DOHH2 (cell line): Measurements from ENCODE around the gene DUSP18.

Experiments used
- H3F3A ChIP-seq: fragments of 200-600 bp; sonication (generic), shearing (Covaris generic); 2 replicates; pipeline ENCODE4 v1.6.0; 2016; ENCODE audit warnings: antibody characterized with exemption, mild to moderate bottlenecking; ENCODE audit not compliant: control insufficient read depth, insufficient read depth
- H3K27ac ChIP-seq: fragments of 200-600 bp; sonication (generic); 2 replicates; pipeline ENCODE4 v1.5.1; 2014; ENCODE audit warnings: low read depth, mild to moderate bottlenecking, low read length, moderate library complexity
- H3K27me3 ChIP-seq: fragments of 200-600 bp; sonication (generic); 2 replicates; pipeline ENCODE4 v1.6.1; 2014; ENCODE audit warnings: mild to moderate bottlenecking, low read length, mixed read lengths; ENCODE audit not compliant: control insufficient read depth
- H3K36me3 ChIP-seq: fragments of 200-600 bp; sonication (generic); 2 replicates; pipeline ENCODE4 v1.6.1; 2014; ENCODE audit warnings: mild to moderate bottlenecking, low read length, moderate library complexity, mixed read lengths; ENCODE audit not compliant: control insufficient read depth
- H3K4me1 ChIP-seq: fragments of 200-600 bp; sonication (generic); 2 replicates; pipeline ENCODE4 v1.6.1; 2014; ENCODE audit warnings: mild to moderate bottlenecking, low read length, mixed read lengths; ENCODE audit not compliant: control insufficient read depth
- H3K4me2 ChIP-seq: fragments of 200-600 bp; sonication (generic); 2 replicates; pipeline ENCODE4 v1.6.0; 2014; ENCODE audit warnings: mild to moderate bottlenecking, low read length, moderate library complexity
- H3K4me3 ChIP-seq: fragments of 200-600 bp; sonication (generic); 2 replicates; pipeline ENCODE4 v1.5.1; 2014; ENCODE audit warnings: mild to moderate bottlenecking, low read length, mixed read lengths
- H3K79me2 ChIP-seq: fragments of 200-600 bp; sonication (generic); 2 replicates; pipeline ENCODE4 v1.6.1; 2014; ENCODE audit warnings: mild to moderate bottlenecking, low read length, mixed read lengths; ENCODE audit not compliant: control insufficient read depth
- H3K9me2 ChIP-seq: fragments of 200-600 bp; sonication (generic); replicated peaks from 2 replicates; pipeline ENCODE4 v1.6.1; 2014; ENCODE audit warnings: mild to moderate bottlenecking, low read length, mixed read lengths; ENCODE audit not compliant: control insufficient read depth
- H3K9me3 ChIP-seq: fragments of 200-600 bp; sonication (generic); 2 replicates; pipeline ENCODE4 v1.6.1; 2014; ENCODE audit warnings: antibody characterized with exemption, low read length, mixed read lengths; ENCODE audit not compliant: control insufficient read depth, insufficient read depth
- H4K20me1 ChIP-seq: fragments of 200-600 bp; sonication (generic); 2 replicates; pipeline ENCODE4 v1.6.0; 2014; ENCODE audit warnings: low read depth, mild to moderate bottlenecking, antibody characterized with exemption, low read length, moderate library complexity; ENCODE audit not compliant: control insufficient read depth, insufficient read depth
- CTCF ChIP-seq: fragments of 200-600 bp; sonication (generic); IDR thresholded peaks from one replicate; pipeline ENCODE4 v1.5.1; 2014; ENCODE audit warnings: antibody characterized with exemption, mild to moderate bottlenecking, low read depth, low read length; ENCODE audit not compliant: poor library complexity, severe bottlenecking
- EZH2phosphoT487 ChIP-seq: fragments of 200-600 bp; sonication (generic); IDR thresholded peaks from 2 replicates; pipeline ENCODE4 v1.6.1; 2017; ENCODE audit warnings: borderline replicate concordance, mild to moderate bottlenecking, antibody characterized with exemption, low read length, moderate library complexity, mixed read lengths

The DUSP18 gene

GRCh38 chr22:30612789-30613188 lies 54.9 kb downstream of the DUSP18 start:
- no peak overlapping the region for H3K27ac ChIP-seq
- H3K4me3 ChIP-seq = no peak overlapping the region
- no peaks in the 10 kb centered on the region for H3K9me2 ChIP-seq
- no peaks in the 10 kb centered on the region for H4K20me1 ChIP-seq
- no peaks in the 10 kb centered on the region; the same call in 1 of the 2 replicates for H3F3A ChIP-seq
- no peak for TF ChIP-seq EZH2phosphoT487
- no peak for TF ChIP-seq CTCF
- no peaks in the 10 kb centered on the region for H3K27me3 ChIP-seq
- no peaks in the 10 kb centered on the region for H3K9me3 ChIP-seq
- H3K36me3 ChIP-seq = no peaks in the 10 kb centered on the region
- no peak overlapping the region for H3K4me2 ChIP-seq
- H3K79me2 ChIP-seq = no peaks in the 10 kb centered on the region
- peaks cover 22% of the 10 kb centered on the region for H3K4me1 ChIP-seq
